HG02759 (cell line): ENCODE data around the gene EFNB2.

ENCODE experiments used
- ATAC-seq: cut with Tn5 transposase; IDR thresholded peaks from one replicate; pipeline ENCODE4 v1.9.1; 2021; ENCODE audit warnings: mild to moderate bottlenecking, moderate library complexity; ENCODE audit not compliant: unreplicated experiment

The EFNB2 gene

DNA sequence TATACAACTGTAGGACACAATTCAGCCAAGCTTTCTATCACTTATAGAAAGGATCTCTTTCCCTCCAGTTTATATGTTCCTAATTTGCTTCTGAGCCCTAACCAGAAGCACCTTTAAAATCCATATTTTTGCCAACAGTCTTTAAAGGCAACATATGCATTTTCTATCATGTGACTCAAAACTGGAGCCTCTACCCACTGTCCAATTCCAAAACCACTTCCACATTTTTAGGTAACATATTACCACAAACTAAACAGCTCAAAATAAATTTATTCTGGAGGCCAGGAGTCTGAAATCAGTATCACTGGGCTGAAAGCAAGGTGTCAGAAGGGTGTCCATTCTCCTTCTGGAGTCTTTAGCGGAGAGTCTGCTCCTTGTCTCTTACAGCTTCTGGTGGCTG lies 15.9 kb upstream of the EFNB2 start:
- no peak for ATAC-seq

GRCh38 chr13:106550570-106551135 lies 15.2 kb upstream of the EFNB2 start:
- no peak for ATAC-seq

GRCh38 chr13:106548064-106548696 lies 12.7 kb upstream of the EFNB2 start:
- ATAC-seq = no peak

- ATAC-seq = no peak
Observed at GRCh38 chr13:106541826-106542225, 6.4 kb upstream of the EFNB2 start.

GRCh38 chr13:106540613-106541012 lies 5.2 kb upstream of the EFNB2 start:
- no peak for ATAC-seq

- ATAC-seq = no peak
Observed at GRCh38 chr13:106537521-106537920, 2.1 kb upstream of the EFNB2 start.

DNA sequence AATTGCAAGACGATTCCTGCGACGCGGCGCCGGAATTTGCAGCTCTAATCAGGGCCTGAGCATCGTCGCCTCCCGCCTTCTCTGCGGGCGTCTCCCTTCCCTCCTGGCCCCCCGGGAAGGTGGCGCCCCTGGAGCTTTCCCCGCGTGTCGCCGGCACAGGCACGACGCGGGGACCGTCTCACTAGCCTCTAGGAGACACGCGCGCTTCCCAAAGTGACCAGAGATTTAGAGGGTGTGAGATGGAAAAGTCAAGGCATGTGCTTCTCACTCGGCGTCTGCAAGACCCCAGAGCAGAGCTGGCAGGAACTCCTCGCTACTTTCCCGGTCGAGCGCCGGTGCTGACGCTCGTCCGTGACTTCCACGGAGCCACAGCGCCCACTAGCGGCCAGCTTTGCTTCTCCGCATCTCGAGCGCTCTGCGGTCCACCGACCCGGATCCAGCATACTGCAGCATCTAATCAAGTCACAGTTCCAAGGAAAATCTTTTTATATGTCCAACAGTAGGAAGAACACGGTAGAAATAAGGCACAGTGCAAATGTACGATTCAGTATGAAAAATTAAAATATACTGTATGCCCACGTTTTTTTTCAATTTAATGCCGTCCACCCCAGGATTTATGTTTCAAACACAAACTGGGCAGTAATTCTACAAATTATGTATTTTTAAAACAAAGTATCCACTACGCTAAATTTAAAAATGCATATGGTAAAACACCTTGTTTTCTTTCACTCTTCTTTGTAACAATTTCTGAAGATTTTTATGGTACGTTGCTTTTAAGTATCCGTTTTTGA lies 977 bp upstream of the EFNB2 start:
- peak; percentile 34 for ATAC-seq

GRCh38 chr13:106534639-106535551 lies 567 bp downstream of the EFNB2 start:
- peak; percentile 27 for ATAC-seq

DNA sequence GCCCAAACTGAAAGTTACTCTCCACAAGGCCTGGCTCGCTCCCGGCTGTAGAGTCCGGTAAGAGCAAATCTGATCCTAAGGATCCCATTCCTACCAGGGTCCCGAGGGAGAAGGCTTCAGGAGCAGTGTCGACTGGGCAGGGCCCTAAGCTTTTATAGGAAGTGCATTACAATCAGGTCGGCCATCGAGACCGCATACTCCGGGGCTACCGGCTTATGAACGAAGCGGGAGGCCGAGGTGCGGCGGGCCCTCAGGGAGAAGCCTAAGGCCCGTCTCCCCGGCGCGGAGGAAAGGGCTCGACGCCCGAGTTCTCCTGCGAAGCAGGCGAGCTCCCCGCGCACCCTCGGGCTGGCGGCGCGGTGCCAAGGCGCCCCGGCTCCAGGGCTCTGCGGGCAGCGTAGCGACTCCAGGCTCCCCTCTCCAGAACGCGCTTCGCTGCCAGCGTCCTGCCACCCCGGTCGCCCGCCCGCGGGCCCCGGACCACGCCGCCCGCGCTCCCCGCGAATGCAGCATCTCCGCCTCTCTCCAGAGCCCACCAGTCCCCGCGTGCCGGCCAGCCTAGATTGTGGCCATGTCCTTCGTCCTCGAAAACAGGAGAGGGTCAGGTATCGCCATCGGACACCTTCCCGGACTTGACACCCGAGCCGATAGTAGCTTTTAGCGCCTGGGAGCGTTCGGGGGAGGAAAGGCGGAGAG lies 1.4 kb downstream of the EFNB2 start:
- ATAC-seq = no peak

GRCh38 chr13:106533101-106533942 lies 2.1 kb downstream of the EFNB2 start:
- ATAC-seq = peak; percentile 7

- no peak for ATAC-seq
Observed at GRCh38 chr13:106532111-106532929, 3.1 kb downstream of the EFNB2 start.

- ATAC-seq = no peak
Observed at GRCh38 chr13:106530980-106531481, 4.4 kb downstream of the EFNB2 start.

DNA sequence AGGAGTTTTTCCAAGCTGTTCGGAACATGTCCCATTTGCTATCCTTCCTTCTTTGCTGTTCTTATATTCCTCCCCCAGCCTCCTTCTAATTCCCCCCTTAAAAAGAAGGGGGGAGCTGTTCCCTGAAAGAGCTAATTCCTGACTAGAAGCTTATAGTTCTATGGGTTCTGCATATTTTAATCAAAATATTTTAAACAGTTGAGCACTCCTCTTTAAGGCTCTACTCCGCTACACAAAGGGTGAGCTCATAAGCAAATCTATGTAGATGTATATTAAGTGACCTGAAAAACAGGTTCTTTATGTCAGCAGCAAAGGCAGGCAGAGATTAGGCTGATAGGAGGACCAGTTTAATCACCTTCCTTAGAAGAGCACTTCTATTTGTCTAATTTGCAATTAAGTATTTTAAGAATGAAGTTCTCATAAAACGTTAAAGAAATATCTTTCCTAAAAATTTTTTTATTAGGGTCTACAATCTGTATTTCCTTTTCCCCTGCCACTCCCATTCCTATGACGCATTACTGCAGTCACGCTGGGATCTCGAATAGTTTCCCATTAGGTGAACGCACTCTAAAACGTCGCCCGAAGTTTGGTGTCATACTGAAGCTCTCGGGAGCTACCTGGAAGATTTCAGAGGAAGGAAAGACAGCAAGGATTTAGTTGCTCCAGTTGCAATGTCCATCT lies 5.2 kb downstream of the EFNB2 start:
- no peak for ATAC-seq

DNA sequence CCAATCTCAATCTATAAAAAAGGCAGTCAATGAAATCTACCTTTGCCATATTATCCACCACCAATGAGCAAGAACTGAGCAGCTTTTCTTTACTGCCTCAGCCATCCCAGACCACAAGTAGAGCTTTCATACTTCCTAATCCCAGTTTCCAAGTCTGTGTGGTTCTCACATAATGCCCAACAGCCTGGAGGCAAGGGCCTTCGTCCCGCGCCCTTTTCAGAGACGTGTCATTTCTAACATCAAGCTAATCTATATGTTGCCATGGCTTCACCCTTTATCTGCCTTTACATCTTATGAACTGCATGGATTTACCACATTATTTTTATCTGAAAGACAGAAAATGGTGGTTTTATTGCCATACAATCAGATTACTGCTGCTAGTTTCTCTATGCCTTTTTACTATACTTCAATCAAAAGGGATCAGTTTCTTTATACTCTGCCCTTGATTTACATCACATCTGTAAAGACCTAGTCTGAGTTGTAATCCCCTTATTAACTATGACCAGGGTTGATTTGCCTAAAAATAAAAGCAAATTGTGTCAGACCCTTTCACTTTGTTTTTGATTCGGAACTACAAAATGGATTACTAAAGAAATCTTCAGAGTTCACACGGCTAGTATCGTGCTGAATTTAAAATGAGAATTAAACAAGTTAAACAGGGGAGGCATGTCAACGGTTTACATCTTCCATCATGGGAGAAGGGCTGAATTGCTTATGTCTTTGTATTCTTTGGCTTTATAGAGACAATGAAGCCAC lies 5.9 kb downstream of the EFNB2 start:
- ATAC-seq = no peak

GRCh38 chr13:106528718-106529414 lies 6.6 kb downstream of the EFNB2 start:
- ATAC-seq = no peak

GRCh38 chr13:106527826-106528225 lies 7.6 kb downstream of the EFNB2 start:
- no peak for ATAC-seq

DNA sequence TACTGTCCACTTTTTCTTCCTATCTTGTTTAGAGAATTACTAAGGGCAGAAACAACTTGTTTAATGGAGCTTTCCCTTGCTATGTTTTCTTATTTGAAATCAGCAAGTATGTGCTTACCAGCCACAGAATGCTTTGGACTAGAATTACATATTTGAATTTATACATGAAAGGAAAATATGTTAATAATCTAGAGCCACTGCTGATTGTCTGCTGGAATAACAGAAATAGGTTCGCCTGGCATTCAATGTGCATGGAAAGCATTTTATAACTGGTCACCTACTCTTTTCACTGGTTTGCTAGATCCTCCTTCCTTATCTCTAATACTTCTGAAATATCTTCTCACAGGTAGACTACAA lies 8.0 kb downstream of the EFNB2 start:
- ATAC-seq = no peak
